HG02571 (cell line): Measurements from ENCODE around the gene PLCB2.

Experiments
- ATAC-seq: cut with Tn5 transposase; IDR thresholded peaks from one replicate; pipeline ENCODE4 v1.9.1; 2021; ENCODE audit warnings: mild to moderate bottlenecking, moderate library complexity; ENCODE audit not compliant: unreplicated experiment

The PLCB2 gene

DNA sequence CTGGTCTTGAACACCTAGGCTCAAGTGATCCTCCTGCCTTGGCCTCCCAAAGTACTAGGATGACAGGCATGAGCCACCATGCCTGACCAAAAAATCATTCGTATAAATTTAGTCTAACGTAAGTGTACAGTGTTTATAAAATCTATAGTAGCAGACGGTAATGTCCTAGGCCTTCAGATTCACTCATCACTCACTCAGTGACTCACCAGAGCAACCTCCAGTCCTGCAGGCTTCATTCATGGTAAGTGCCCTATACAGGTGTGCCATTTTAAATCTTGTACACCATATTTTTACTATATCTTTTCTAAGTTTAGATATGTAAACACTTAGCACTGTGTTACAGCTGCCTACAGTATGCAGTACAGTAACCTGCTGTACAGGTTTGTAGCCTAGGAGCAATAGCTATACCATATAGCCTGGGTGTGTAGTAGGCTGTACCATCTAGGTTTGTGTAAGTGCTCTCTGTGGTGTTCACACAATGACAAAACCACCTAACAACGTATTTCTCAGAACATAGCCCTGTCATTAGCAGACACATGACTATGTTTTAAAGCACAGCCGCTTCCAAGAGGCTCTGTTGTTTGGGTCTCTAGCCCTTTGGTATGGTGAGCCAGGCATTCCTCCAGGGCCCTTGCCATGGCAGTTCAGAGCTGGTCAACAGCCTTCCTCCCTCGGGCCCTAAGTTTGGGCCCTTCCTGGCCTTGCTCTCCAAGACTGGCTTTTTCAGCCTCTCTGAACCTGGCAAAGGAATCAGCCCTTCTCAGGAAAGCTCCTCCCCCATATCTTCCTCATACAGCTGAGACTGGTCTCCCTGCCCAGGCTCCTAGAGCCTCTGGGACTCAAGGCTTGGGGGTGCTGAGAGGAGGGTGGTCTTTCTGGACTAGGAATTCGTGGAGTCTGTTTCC is 34.9 kb upstream of the PLCB2 start:
- no peak for ATAC-seq

GRCh38 chr15:40340740-40341400 is 33.1 kb upstream of the PLCB2 start, which contains the start of gene CCDC9B:
TSS of gene CCDC9B (minus strand) at chr15:40340939. CDS start at chr15:40340819, 120 bp downstream.
- ATAC-seq = no peak

- no peak for ATAC-seq
These were observed 32.5 kb upstream of the PLCB2 start for GRCh38 chr15:40340038-40340739.

GRCh38 chr15:40339621-40339945 is 31.8 kb upstream of the PLCB2 start:
- ATAC-seq = no peak

DNA sequence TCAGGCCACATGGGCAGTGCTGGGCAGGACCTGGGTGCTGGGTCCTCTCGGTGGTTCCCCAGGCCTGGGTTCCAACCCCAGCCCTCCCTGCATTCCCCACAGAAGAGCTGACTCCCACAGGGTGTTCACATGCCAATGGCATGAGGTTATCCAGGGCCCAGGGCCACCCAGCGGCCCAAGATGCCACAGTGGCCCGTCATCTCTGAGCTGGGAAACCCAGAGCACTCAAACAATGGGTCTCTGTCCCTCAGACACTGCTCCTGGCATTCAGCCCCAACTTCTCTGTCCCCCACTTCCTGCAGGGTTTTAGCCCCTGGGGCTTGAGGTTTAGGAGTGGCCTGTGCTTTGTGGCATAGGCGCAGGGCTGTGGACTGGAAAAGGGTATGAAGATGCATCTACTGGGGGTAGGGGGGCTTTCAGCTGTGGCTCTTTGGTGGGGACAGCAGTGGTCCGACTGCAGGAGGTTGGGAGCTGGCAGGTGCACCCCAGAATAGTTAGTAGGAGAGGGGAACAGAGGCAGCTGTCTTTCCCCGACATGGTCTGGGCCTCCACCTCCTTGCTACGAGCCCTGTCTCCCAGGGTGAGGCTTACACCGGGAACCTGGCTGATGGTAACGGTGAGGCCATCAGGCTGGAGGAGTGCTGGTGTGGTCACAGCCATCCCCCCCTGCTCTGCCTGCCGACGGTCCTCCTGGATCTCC is 31.3 kb upstream of the PLCB2 start:
- ATAC-seq = no peak

- no peak for ATAC-seq
These were observed 30.4 kb upstream of the PLCB2 start for GRCh38 chr15:40338041-40338657.

DNA sequence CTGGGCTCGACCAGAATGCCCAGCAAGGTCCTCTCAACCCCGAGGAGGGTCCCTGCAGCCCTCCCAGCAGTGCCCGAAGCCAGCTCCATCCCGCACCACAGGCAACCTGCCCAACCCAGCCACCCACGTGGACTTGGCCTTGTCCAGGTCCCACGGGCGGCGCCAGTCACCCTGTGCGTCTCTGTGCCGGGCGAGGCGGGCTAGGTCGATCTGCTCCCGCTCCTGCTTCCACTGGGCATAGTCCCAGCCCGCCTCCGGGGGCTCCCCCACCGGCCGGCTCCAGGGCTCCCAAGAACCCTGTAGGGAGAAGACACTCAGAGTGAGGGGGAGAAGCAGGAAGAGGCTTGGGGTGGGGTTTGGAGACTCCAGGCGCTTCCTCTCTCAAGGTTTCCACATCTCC is 29.9 kb upstream of the PLCB2 start:
- no peak for ATAC-seq

DNA sequence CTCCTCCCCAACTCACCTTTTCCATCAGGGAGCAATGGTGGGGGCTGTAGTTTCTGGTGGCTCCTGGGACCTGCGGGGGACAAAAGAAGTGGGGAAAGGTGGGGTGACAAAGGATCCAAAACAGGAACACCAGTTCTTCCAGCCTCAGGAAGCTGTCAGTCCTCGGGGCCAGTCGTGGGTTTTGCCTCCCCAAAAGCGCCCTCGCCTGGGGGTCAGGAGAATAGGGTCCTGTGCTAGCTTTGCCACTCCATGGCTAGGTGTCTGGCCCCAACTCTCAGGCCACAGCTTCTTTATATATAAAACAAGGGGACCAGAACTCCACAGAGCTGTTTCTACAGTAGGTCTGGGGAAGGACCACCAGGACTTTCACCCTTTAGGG is 29.0 kb upstream of the PLCB2 start:
- no peak for ATAC-seq

GRCh38 chr15:40335938-40336743 is 28.4 kb upstream of the PLCB2 start:
- no peak for ATAC-seq

DNA sequence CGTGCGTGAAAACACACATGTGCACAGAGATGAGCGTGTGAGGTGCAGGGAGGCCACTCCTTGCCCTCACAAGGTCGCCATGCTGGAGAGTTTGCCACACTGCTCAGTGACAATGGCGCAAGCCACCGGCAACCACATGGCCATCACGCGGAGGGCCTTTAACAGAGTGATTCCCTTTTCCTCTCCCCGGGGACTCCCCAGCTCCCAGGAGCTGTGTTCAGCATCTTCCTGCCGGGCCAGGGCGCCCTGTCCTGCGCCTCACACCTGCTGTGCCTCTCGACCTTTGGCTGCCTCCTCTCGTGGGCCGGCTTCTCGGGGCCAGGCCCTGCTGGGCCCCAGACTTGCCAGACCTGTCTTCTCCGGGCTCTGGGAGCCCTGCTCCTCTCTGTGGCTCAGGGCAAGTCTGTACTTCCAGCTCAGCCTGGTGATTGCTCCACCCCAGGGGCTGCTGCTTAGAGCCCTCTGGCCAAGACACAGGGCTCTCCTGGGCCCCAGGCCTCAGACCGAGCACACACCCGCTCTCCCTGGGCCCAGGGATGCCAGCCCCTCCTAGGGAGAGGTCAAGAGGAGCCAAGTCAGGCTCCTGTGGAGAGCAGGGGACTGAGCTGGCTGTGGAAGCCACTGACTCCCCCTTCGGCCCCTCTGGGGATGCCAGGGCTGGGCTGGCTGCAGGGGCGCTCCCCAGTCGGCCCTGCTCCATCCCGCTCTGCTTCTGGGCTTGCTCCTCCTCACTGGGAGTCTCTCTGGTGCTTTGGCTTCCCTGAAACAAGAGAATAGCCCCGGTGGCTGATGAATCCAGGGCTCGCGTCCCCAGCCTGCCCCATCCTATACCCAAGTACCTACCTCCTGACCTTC is 27.4 kb upstream of the PLCB2 start:
- ATAC-seq = no peak

GRCh38 chr15:40334541-40334940 is 26.8 kb upstream of the PLCB2 start:
- ATAC-seq = no peak

- no peak for ATAC-seq
These were observed 26.3 kb upstream of the PLCB2 start for GRCh38 chr15:40333922-40334492.

DNA sequence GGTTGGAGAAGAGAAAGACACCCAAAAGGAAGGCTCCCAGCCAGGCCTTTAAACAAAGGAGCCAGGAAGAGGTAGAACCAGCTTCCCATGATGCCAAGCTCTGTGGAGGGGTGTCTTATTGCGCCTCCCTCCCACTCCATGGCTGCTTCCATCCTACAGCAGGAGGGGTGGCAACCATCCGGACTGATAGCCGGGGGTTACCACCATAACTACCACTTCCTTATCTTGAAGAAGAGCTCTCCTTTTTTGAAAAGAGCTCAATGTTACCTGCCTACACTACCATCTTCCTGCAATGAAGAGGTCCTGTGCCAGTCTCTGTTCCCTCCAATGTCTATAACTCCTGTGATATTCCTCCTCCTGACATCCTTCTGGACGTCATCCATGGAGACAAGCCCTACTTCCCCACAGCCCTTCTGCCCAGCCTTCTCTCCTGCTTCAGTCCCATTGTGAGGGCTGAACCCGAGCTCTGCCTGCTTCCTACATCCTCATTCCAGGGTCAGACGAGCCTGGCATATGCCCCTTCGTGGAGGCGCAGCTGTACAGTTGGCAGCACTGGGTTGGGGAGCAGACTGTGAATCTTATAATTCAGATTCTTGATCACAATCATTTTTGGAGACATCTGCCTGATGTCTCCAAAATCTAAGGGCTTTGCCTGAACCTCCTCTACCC is 24.5 kb upstream of the PLCB2 start:
- ATAC-seq = no peak

GRCh38 chr15:40331637-40332036 is 23.9 kb upstream of the PLCB2 start:
- no peak for ATAC-seq

DNA sequence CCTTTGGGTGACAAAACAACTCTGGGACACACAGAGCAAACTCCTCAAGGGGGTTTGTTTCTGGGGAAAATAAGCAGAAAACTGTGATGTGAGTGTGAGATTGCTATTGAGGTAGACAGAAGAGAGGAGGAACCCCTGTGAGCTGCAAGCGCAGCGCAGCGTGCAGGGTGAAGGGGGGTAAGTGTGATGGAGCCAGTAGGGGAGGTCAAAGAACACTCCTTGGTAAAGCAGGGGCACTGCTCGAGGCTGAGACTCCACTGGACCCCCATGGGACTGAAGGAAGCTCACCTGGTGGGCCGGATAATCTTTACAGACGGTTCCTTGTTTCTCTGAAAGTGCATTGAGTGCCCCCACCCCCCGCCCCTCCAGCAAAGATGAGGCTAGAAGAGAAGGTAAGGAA is 23.3 kb upstream of the PLCB2 start:
- no peak for ATAC-seq

GRCh38 chr15:40330368-40330836 is 22.7 kb upstream of the PLCB2 start:
- no peak for ATAC-seq

DNA sequence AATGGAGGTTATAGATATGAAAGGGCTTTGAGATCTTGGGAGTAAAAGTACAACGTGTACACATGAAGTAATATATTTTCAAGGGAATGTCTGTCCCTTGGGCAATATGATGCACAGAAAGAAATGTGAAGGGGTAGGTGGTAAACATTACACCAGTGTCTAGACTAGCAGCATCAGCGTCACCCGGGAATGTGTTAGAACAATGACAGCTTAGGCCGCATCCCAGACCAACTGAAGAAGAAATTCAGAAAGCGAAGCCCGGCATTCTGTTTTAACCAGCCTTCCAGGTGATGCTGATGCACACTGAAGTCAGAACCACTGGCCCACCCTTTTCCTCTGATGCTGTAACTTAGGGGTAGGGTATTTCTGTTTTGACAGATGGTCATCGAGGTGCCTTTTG is 22.1 kb upstream of the PLCB2 start:
- ATAC-seq = no peak

DNA sequence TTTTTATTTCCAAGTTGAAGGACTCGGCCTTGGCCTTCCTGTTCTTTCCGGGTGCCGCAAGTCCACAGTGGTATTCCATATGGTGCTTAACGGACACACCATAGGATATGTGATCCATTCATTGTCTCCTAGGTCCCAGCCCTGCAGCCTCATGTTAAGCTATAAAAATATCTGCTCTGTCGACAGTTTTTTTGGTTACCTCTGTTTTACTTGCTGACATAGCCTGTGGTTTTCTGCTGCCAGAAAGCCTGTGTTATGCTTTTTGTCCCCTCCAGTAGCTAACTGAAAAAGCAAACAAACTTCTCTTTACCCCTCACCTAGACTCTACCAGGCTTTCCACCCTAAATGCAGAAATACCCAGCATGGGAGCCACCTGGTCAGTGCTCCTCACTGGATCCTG is 21.0 kb upstream of the PLCB2 start:
- no peak for ATAC-seq
